ENCODE data around the gene CBLC.

DNA sequence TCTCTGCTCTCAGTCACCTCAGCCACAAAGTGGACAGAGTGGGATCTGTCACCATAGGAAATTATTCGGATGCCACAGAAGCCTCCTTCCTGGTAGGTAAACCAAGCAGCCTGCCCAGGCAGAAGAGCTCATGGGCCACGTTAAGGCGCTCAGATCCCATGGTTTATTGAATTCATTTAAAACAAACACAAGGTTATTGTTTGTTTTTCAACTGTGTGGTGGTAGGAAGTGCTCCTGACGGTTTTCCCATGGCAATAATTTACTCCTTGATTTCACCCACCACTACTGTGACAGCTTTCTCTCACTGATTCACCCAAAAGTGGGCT lies 45.6 kb downstream of the CBLC start:
- TF ChIP-seq, protein P1, sequence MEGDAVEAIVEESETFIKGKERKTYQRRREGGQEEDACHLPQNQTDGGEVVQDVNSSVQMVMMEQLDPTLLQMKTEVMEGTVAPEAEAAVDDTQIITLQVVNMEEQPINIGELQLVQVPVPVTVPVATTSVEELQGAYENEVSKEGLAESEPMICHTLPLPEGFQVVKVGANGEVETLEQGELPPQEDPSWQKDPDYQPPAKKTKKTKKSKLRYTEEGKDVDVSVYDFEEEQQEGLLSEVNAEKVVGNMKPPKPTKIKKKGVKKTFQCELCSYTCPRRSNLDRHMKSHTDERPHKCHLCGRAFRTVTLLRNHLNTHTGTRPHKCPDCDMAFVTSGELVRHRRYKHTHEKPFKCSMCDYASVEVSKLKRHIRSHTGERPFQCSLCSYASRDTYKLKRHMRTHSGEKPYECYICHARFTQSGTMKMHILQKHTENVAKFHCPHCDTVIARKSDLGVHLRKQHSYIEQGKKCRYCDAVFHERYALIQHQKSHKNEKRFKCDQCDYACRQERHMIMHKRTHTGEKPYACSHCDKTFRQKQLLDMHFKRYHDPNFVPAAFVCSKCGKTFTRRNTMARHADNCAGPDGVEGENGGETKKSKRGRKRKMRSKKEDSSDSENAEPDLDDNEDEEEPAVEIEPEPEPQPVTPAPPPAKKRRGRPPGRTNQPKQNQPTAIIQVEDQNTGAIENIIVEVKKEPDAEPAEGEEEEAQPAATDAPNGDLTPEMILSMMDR (IDR thresholded peaks at IDR 0.05) = no peak
- no peak for TF ChIP-seq POLR2A (IDR thresholded peaks at IDR 0.05)
